CD14-positive monocyte (primary cell): ENCODE data around the gene IQGAP2. TPM values are rescaled to one million over a fixed set of nuclear protein-coding genes. Genes with fewer than 3 reads are reported as not detected.

Experiments used
- DNase-seq, 3 donors: peaks; one replicate each; pipeline ENCODE4 v3.0.0-alpha.2; 2011 to 2022
- H2AFZ ChIP-seq: 2 replicates; pipeline ENCODE4 v1.6.0; 2012; ENCODE audit warnings: mild to moderate bottlenecking, low read depth, low read length, inconsistent platforms; ENCODE audit not compliant: insufficient read depth, poor library complexity, severe bottlenecking
- H3K27ac ChIP-seq, 2 donors: 1 replicate in 1 of 2; 2 replicates in 1 of 2; pipeline ENCODE4 v1.5.1; 2012 to 2013; ENCODE audit warnings: low read length in 2 of 2, control low read depth in 1 of 2, inconsistent platforms in 1 of 2, low read depth in 1 of 2, mild to moderate bottlenecking in 1 of 2
- H3K27me3 ChIP-seq, 2 donors: one replicate each; pipeline versions ENCODE4 v1.6.0 to v1.6.1; 2011 to 2013; ENCODE audit warnings: low read length in 2 of 2; ENCODE audit not compliant: control insufficient read depth in 2 of 2, insufficient read depth in 2 of 2
- H3K36me3 ChIP-seq, 2 donors: replicated peaks in 1 of 2; 1 replicate in 1 of 2; 2 replicates in 1 of 2; pipeline versions ENCODE4 v1.5.1 to v1.6.1; 2012 to 2013; ENCODE audit warnings: low read length in 2 of 2, control low read depth in 1 of 2, inconsistent platforms in 1 of 2, mild to moderate bottlenecking in 1 of 2; ENCODE audit not compliant: insufficient read depth in 2 of 2, control insufficient read depth in 1 of 2
- H3K4me1 ChIP-seq, 2 donors: 1 replicate in 1 of 2; 2 replicates in 1 of 2; pipeline versions ENCODE4 v1.5.1 to v1.6.1; 2012 to 2013; ENCODE audit warnings: low read length in 2 of 2, control low read depth in 1 of 2, inconsistent platforms in 1 of 2, mild to moderate bottlenecking in 1 of 2, moderate library complexity in 1 of 2; ENCODE audit not compliant: insufficient read depth in 2 of 2, control insufficient read depth in 1 of 2
- H3K4me2 ChIP-seq: replicated peaks from 2 replicates; pipeline ENCODE3; 2012; ENCODE audit warnings: low read length, moderate library complexity, mild to moderate bottlenecking; ENCODE audit not compliant: poor library complexity, severe bottlenecking; ENCODE audit errors: extremely low read depth
- H3K4me3 ChIP-seq, 3 experiments: fragments of 200-600 bp in 1 of 3; sonication (generic) in 1 of 3; replicated peaks in 1 of 3; 1 replicate in 2 of 3; 2 replicates in 1 of 3; pipeline ENCODE4 v1.5.1; 2011 to 2013; ENCODE audit warnings: low read length in 3 of 3, mild to moderate bottlenecking in 3 of 3, control low read depth in 2 of 3, low read depth in 2 of 3, inconsistent platforms in 1 of 3, moderate library complexity in 1 of 3
- H3K79me2 ChIP-seq: 2 replicates; pipeline ENCODE4 v1.6.0; 2012; ENCODE audit warnings: mild to moderate bottlenecking, control low read depth, inconsistent platforms, low read length, moderate library complexity; ENCODE audit not compliant: insufficient read depth
- H3K9ac ChIP-seq: 2 replicates; pipeline ENCODE4 v1.6.0; 2017; ENCODE audit warnings: low read length, mild to moderate bottlenecking; ENCODE audit not compliant: insufficient read depth, poor library complexity, severe bottlenecking
- H3K9me3 ChIP-seq, 2 donors: replicated peaks in 1 of 2; 1 replicate in 1 of 2; 2 replicates in 1 of 2; pipeline versions ENCODE4 v1.5.1 to v1.6.1; 2012 to 2013; ENCODE audit warnings: low read length in 2 of 2, control low read depth in 1 of 2; ENCODE audit not compliant: control insufficient read depth in 1 of 2, insufficient read depth in 1 of 2
- H4K20me1 ChIP-seq: 2 replicates; pipeline ENCODE4 v1.6.0; 2012; ENCODE audit warnings: mild to moderate bottlenecking, low read length, control low read depth, moderate library complexity; ENCODE audit not compliant: insufficient read depth
- H3K27ac Mint-ChIP-seq, 7 donors: one replicate each; pipeline ENCODE4 v1.8.0; 2020; ENCODE audit warnings: mild to moderate bottlenecking in 7 of 7, mixed read lengths in 7 of 7, moderate library complexity in 6 of 7, inconsistent platforms in 2 of 7
- H3K27me3 Mint-ChIP-seq, 3 donors: one replicate each; pipeline ENCODE4 v1.8.0; 2021 to 2022; ENCODE audit warnings: low read depth in 3 of 3, mild to moderate bottlenecking in 3 of 3, mixed read lengths in 3 of 3, moderate library complexity in 3 of 3, inconsistent platforms in 1 of 3
- H3K36me3 Mint-ChIP-seq, 2 donors: one replicate each; pipeline ENCODE4 v1.8.0; 2020; ENCODE audit warnings: mixed read lengths in 2 of 2, inconsistent platforms in 1 of 2, mild to moderate bottlenecking in 1 of 2
- H3K4me1 Mint-ChIP-seq: one replicate; pipeline ENCODE4 v1.8.0; 2020; ENCODE audit warnings: mild to moderate bottlenecking, mixed read lengths
- H3K4me3 Mint-ChIP-seq, 2 donors: one replicate each; pipeline ENCODE4 v1.8.0; 2020; ENCODE audit warnings: mild to moderate bottlenecking in 2 of 2, mixed read lengths in 2 of 2, moderate library complexity in 1 of 2
- H3K9me3 Mint-ChIP-seq, 7 donors: one replicate each; pipeline ENCODE4 v1.8.0; 2020 to 2022; ENCODE audit warnings: mixed read lengths in 7 of 7, mild to moderate bottlenecking in 6 of 7, moderate library complexity in 6 of 7, inconsistent platforms in 2 of 7
- CTCF ChIP-seq: fragments of 200-600 bp; IDR thresholded peaks from one replicate; pipeline ENCODE4 v1.8.0; 2022; ENCODE audit warnings: antibody characterized with exemption, mild to moderate bottlenecking
- WGBS: methylation state at CpG from one replicate; pipeline ENCODE4 v1.1.5; 2013; ENCODE audit warnings: missing lambda C conversion rate; ENCODE audit not compliant: insufficient coverage; 5-methylcytosine and 5-hydroxymethylcytosine counted together
- intact Hi-C, 2 donors: fragments of 100-400 bp; cut with micrococcal nuclease; formaldehyde crosslinking; loops; one replicate each; pipeline versions ENCODE4 v1.15.0 to v1.15.1; 2023
- polyA plus RNA-seq, 3 donors: library from polyadenylated mRNA; depleted of rRNA in 1 of 3; unstranded in 2 of 3; stranded (reverse) in 1 of 3; fragments of 300-500 nt in 2 of 3; fragments of >200 nt in 1 of 3; fragmentation: Illumina TruSeq in 2 of 3; gene quantifications; 1 replicate in 2 of 3; 2 replicates in 1 of 3; pipeline ENCODE4 v1.2.3, GENCODE V29; 2012 to 2021

Gene IQGAP2
- polyA plus RNA-seq, 3 donors = 21.4 to 50.9 (median 35.4) TPM

GRCh38 chr5:76735762-76736545 is 332.9 kb downstream of the IQGAP2 start:
- TF ChIP-seq CTCF = no peak
- Mint-ChIP-seq H3K36me3 (no peaks in the 10 kb centered on the region), H3K4me3 (no peak overlapping the region), H3K4me1 (peaks cover 12% of the 10 kb centered on the region), H3K27ac (peak overlapping the region in 3 of 7 donors; percentile 28 to 71 (median 54)), H3K9me3 (peaks cover 0 to 3% (median under 1%) of the 10 kb centered on the region in 7 donors), H3K27me3 (peaks cover 0 to 6% (median 3%) of the 10 kb centered on the region in 3 donors)
- WGBS = 100% methylated on average over 1 of the region's 4 CpGs
- Histone ChIP-seq H4K20me1 (no peaks in the 10 kb centered on the region), H3K27me3 (no peaks in the 10 kb centered on the region), H2AFZ (no peak overlapping the region), H3K36me3 (no peaks in the 10 kb centered on the region), H3K79me2 (no peaks in the 10 kb centered on the region), H3K9me3 (peaks cover 0 to under 1% of the 10 kb centered on the region in 2 donors), H3K9ac (no peak overlapping the region), H3K4me1 (peaks cover 0 to 7% of the 10 kb centered on the region in 2 donors), H3K27ac (no peak overlapping the region), H3K4me3 (no peak overlapping the region), H3K4me2 (no peak overlapping the region)
- DNase-seq = no peak
- intact Hi-C loops = no loop called here

- Histone ChIP-seq H3K79me2 (no peaks in the 10 kb centered on the region), H3K4me3 (no peak overlapping the region), H4K20me1 (no peaks in the 10 kb centered on the region), H2AFZ (peak overlapping the region; percentile 27), H3K4me2 (no peak overlapping the region), H3K27me3 (no peaks in the 10 kb centered on the region), H3K36me3 (no peaks in the 10 kb centered on the region), H3K27ac (no peak overlapping the region), H3K4me1 (peaks cover 0 to 7% of the 10 kb centered on the region in 2 donors), H3K9me3 (no peaks in the 10 kb centered on the region), H3K9ac (no peak overlapping the region)
- 40% methylated on average over 3 of the region's 6 CpGs for WGBS
- peaks cover 0 to 6% (median 3%) of the 10 kb centered on the region in 3 donors for H3K27me3 Mint-ChIP-seq
- TF ChIP-seq CTCF = no peak
- intact Hi-C loops = no loop called here
- peaks cover 12% of the 10 kb centered on the region for H3K4me1 Mint-ChIP-seq
- no peak for DNase-seq
- H3K27ac Mint-ChIP-seq = no peak overlapping the region
- H3K9me3 Mint-ChIP-seq = no peaks in the 10 kb centered on the region
- H3K36me3 Mint-ChIP-seq = no peaks in the 10 kb centered on the region
- no peak overlapping the region for H3K4me3 Mint-ChIP-seq
Observed at GRCh38 chr5:76736679-76737556, 333.8 kb downstream of the IQGAP2 start.
